Measurements from ENCODE around the gene FAM111A. TPM values are rescaled to one million over a fixed set of nuclear protein-coding genes. Genes with fewer than 3 reads are reported as not detected.

The FAM111A gene
- total RNA-seq, 1 experiment from 2014 or later, result 20.1 TPM

DNA sequence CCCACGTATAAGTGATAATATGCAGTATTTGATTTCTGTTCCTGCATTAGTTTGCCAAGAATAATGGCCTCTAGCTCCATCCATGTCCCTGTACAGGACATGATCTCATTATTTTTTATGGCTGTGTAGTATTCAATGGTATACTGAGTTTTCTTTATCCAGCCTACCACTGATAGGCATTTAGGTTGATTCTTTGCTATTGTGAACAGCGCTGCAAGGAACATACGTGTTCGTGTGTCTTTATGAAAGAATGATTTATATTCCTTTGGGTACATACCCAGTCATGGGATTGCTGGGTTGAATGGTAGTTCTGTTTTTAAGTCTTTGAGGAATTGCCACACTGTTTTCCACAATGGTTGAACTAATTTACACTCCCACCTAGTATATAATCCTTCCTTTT, 1.5 kb upstream of the FAM111A start:
- Histone ChIP-seq H4K20me1 (ENCODE audit: control insufficient read depth, insufficient read depth, insufficient read length) (no peaks in the 10 kb centered on the region), H3K4me2 (ENCODE audit: insufficient read depth, insufficient read length, low read length) (no peak overlapping the region), H4K8ac (replicated peaks; ENCODE audit: insufficient read length, low read depth, low read length) (no peak overlapping the region), H4K5ac (ENCODE audit: insufficient read length, low read depth, low read length) (no peak overlapping the region), H3K4ac (ENCODE audit: low read depth, low read length) (no peak overlapping the region), H2BK120ac (ENCODE audit: low read depth, low read length, poor library complexity, severe bottlenecking) (no peak overlapping the region), H3K14ac (ENCODE audit: insufficient read depth, low read length) (no peak overlapping the region), H3K23me2 (ENCODE audit: insufficient read length, low read depth, low read length, poor library complexity, severe bottlenecking) (peaks cover 6% of the 10 kb centered on the region), H2AFZ (ENCODE audit: low read length) (no peak overlapping the region), H2AK5ac (ENCODE audit: insufficient read length, low read length) (no peak overlapping the region), H2BK5ac (ENCODE audit: insufficient read length, low read length) (no peak overlapping the region), H4K91ac (ENCODE audit: insufficient read length, low read depth, low read length) (no peak overlapping the region), H3K23ac (ENCODE audit: insufficient read length, low read depth, low read length) (no peak overlapping the region), H3K9ac (ENCODE audit: extremely low read depth, insufficient read length, low read length) (no peak overlapping the region), H3K18ac (ENCODE audit: insufficient read length, low read depth, low read length) (no peak overlapping the region), H3K9me3 (ENCODE audit: control insufficient read depth, low read depth, low read length) (no peaks in the 10 kb centered on the region), H3T11ph (ENCODE audit: low read length) (no peak overlapping the region), H2BK20ac (ENCODE audit: low read depth, low read length, poor library complexity, severe bottlenecking) (no peak overlapping the region), H2BK15ac (ENCODE audit: low read depth, low read length) (no peak overlapping the region), H3K4me1 (ENCODE audit: insufficient read depth, low read length) (no peaks in the 10 kb centered on the region; the same call in 1 of the 2 replicates), H3K56ac (ENCODE audit: insufficient read length, low read depth, low read length) (no peak overlapping the region), H3K27me3 (ENCODE audit: insufficient read depth, low read length) (no peaks in the 10 kb centered on the region), H2BK12ac (ENCODE audit: insufficient read length, low read depth, low read length) (no peak overlapping the region), H3K27ac (ENCODE audit: insufficient read length, low read depth, low read length) (no peak overlapping the region), H3K79me1 (ENCODE audit: insufficient read depth, low read depth, low read length, poor library complexity, severe bottlenecking) (no peaks in the 10 kb centered on the region), H3K79me2 (ENCODE audit: insufficient read depth, low read length) (no peaks in the 10 kb centered on the region)
- Mint-ChIP-seq H3K27ac (no peak overlapping the region), H3K4me3 (peak overlapping the region in 1 of 2 experiments; percentile 92; a peak in 2 of 5 replicates), H3K27me3 (ENCODE audit: low read depth) (peaks cover 31% of the 10 kb centered on the region), H3K36me3 (ENCODE audit: insufficient read depth in 1 of 3, low read depth in 3 of 3) (peaks cover 2 to 12% (median 3%) of the 10 kb centered on the region in 3 experiments; a peak in 5 of 7 replicates), H3K4me1 (peaks cover 28 to 41% of the 10 kb centered on the region in 2 experiments), H3K9me3 (peaks cover 5 to 12% of the 10 kb centered on the region in 2 experiments; a peak in 3 of 5 replicates)
- WGBS (ENCODE audit: extremely low coverage, insufficient read length, low lambda C conversion rate), result no CpG with 5 or more reads among the region's 4 CpGs
- DNase-seq, result no peak
- TF ChIP-seq, protein P1, sequence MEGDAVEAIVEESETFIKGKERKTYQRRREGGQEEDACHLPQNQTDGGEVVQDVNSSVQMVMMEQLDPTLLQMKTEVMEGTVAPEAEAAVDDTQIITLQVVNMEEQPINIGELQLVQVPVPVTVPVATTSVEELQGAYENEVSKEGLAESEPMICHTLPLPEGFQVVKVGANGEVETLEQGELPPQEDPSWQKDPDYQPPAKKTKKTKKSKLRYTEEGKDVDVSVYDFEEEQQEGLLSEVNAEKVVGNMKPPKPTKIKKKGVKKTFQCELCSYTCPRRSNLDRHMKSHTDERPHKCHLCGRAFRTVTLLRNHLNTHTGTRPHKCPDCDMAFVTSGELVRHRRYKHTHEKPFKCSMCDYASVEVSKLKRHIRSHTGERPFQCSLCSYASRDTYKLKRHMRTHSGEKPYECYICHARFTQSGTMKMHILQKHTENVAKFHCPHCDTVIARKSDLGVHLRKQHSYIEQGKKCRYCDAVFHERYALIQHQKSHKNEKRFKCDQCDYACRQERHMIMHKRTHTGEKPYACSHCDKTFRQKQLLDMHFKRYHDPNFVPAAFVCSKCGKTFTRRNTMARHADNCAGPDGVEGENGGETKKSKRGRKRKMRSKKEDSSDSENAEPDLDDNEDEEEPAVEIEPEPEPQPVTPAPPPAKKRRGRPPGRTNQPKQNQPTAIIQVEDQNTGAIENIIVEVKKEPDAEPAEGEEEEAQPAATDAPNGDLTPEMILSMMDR (conservative IDR thresholded peaks at IDR 0.05), result no peak
